Measurements from ENCODE around the gene LHCGR.

The LHCGR gene

GRCh38 chr2:48768669-48769068, 13.1 kb upstream of the LHCGR start:
- no peak for TF ChIP-seq CTCF (IDR thresholded peaks at IDR 0.05; ENCODE audit: low read depth, low read length, missing control alignments)
- no peak overlapping the region for H3K4me3 ChIP-seq (replicated peaks; ENCODE audit: low read depth, low read length)
- no peak for DNase-seq (ENCODE audit: extremely low read depth, low read depth)

GRCh38 chr2:48767330-48767729, 11.8 kb upstream of the LHCGR start:
- DNase-seq (ENCODE audit: extremely low read depth, low read depth) = no peak
- no peak overlapping the region for H3K4me3 ChIP-seq (replicated peaks; ENCODE audit: low read depth, low read length)
- no peak for TF ChIP-seq CTCF (IDR thresholded peaks at IDR 0.05; ENCODE audit: low read depth, low read length, missing control alignments)

GRCh38 chr2:48760826-48761225, 5.3 kb upstream of the LHCGR start:
- TF ChIP-seq CTCF (IDR thresholded peaks at IDR 0.05; ENCODE audit: low read depth, low read length, missing control alignments) = no peak
- no peak overlapping the region for H3K4me3 ChIP-seq (replicated peaks; ENCODE audit: low read depth, low read length)
- no peak for DNase-seq (ENCODE audit: extremely low read depth, low read depth)

- no peak for DNase-seq (ENCODE audit: extremely low read depth, low read depth)
- no peak for TF ChIP-seq CTCF (IDR thresholded peaks at IDR 0.05; ENCODE audit: low read depth, low read length, missing control alignments)
- H3K4me3 ChIP-seq (replicated peaks; ENCODE audit: low read depth, low read length) = no peak overlapping the region
These were observed 4.2 kb upstream of the LHCGR start for GRCh38 chr2:48759682-48760081.

- TF ChIP-seq CTCF (IDR thresholded peaks at IDR 0.05; ENCODE audit: low read depth, low read length, missing control alignments) = no peak
- no peak overlapping the region for H3K4me3 ChIP-seq (replicated peaks; ENCODE audit: low read depth, low read length)
- no peak for DNase-seq (ENCODE audit: extremely low read depth, low read depth)
These were observed 765 bp upstream of the LHCGR start for GRCh38 chr2:48756289-48756688.

- no peak overlapping the region for H3K4me3 ChIP-seq (replicated peaks; ENCODE audit: low read depth, low read length)
- DNase-seq (ENCODE audit: extremely low read depth, low read depth) = no peak
- no peak for TF ChIP-seq CTCF (IDR thresholded peaks at IDR 0.05; ENCODE audit: low read depth, low read length, missing control alignments)
These were observed 650 bp downstream of the LHCGR start for GRCh38 chr2:48754874-48755273.

GRCh38 chr2:48753228-48753627, 2.3 kb downstream of the LHCGR start:
- no peak overlapping the region for H3K4me3 ChIP-seq (replicated peaks; ENCODE audit: low read depth, low read length)
- no peak for DNase-seq (ENCODE audit: extremely low read depth, low read depth)
- no peak for TF ChIP-seq CTCF (IDR thresholded peaks at IDR 0.05; ENCODE audit: low read depth, low read length, missing control alignments)
